Peyer's patch (tissue), 4 donors: Measurements from ENCODE around the gene B3GAT2.

Source experiments
- CTCF ChIP-seq, 6 experiments: fragments of 450-650 bp in 4 of 6; fragments of 200-600 bp in 2 of 6; sonication (generic) in 1 of 6; IDR thresholded peaks; one replicate each; pipeline ENCODE4 v1.5.1; 2017 to 2019; ENCODE audit warnings: antibody characterized with exemption in 6 of 6, mild to moderate bottlenecking in 3 of 6, moderate library complexity in 1 of 6
- POLR2A ChIP-seq, 2 donors: fragments of 450-650 bp; IDR thresholded peaks; one replicate each; pipeline ENCODE4 v1.5.1; 2017; ENCODE audit warnings: antibody characterized with exemption in 2 of 2, mild to moderate bottlenecking in 2 of 2, moderate library complexity in 2 of 2

GRCh38 chr6:70819646-70820045 lies 137.2 kb downstream of the B3GAT2 start:
- TF ChIP-seq POLR2A (IDR thresholded peaks at IDR 0.05) (no peak), CTCF (IDR thresholded peaks at IDR 0.05) (no peak)
